Neural progenitor cell (in vitro differentiated cells): ENCODE results near the gene SF3B2.

ENCODE experiments used
- EZH2 ChIP-seq: fragments of 200-600 bp; sonication (generic); IDR thresholded peaks from 2 replicates; pipeline ENCODE4 v1.6.1; 2017; ENCODE audit warnings: antibody characterized with exemption, mild to moderate bottlenecking, moderate library complexity
- EZH2phosphoT487 ChIP-seq: fragments of 200-600 bp; sonication (generic); IDR thresholded peaks from 2 replicates; pipeline ENCODE4 v1.6.1; 2017; ENCODE audit warnings: antibody characterized with exemption
- TF ChIP-seq, protein P1 (sequence below): fragments of 200-600 bp; sonication (generic); IDR thresholded peaks from 2 replicates; pipeline ENCODE4 v1.5.1; 2017; ENCODE audit warnings: antibody characterized with exemption, mild to moderate bottlenecking

DNA sequence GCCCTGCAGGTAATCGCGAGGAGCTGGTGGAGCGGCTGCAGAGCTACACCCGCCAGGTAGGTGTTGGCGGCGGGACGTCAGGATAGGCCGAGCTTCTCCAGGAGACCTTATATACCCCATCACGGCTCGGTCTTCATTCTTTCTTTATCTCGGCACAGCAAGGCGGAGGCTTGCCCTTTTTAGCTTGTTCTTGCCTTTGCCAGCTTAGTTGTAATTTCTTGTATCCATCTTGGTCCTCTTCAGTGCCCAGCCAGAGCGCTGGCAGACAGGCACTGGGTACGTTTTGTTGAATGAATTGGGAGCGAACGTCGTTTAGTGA, 459 bp downstream of the SF3B2 start:
- TF ChIP-seq, protein P1, sequence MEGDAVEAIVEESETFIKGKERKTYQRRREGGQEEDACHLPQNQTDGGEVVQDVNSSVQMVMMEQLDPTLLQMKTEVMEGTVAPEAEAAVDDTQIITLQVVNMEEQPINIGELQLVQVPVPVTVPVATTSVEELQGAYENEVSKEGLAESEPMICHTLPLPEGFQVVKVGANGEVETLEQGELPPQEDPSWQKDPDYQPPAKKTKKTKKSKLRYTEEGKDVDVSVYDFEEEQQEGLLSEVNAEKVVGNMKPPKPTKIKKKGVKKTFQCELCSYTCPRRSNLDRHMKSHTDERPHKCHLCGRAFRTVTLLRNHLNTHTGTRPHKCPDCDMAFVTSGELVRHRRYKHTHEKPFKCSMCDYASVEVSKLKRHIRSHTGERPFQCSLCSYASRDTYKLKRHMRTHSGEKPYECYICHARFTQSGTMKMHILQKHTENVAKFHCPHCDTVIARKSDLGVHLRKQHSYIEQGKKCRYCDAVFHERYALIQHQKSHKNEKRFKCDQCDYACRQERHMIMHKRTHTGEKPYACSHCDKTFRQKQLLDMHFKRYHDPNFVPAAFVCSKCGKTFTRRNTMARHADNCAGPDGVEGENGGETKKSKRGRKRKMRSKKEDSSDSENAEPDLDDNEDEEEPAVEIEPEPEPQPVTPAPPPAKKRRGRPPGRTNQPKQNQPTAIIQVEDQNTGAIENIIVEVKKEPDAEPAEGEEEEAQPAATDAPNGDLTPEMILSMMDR, result no peak
- TF ChIP-seq EZH2 (no peak), EZH2phosphoT487 (no peak)
